Thoracic aorta (tissue), 2 donors: ENCODE data around the gene PRDM16. TPM values are rescaled to one million over a fixed set of nuclear protein-coding genes. Genes with fewer than 3 reads are reported as not detected.

Experiments used
- ATAC-seq: fragments of 150-250 bp; one replicate; pipeline ENCODE4 v1.8.0; 2017; ENCODE audit warnings: low read depth; ENCODE audit not compliant: insufficient number of reproducible peaks, low FRiP score
- DNase-seq: peaks from one replicate; pipeline ENCODE4 v3.0.0-alpha.2; 2020; ENCODE audit warnings: low spot score
- H3K27ac ChIP-seq, 2 donors: fragments of 200-600 bp; sonication (generic); 1 replicate in 1 of 2; 2 replicates in 1 of 2; pipeline ENCODE4 v1.5.1; 2016; ENCODE audit warnings: mild to moderate bottlenecking in 2 of 2, moderate library complexity in 2 of 2
- H3K27me3 ChIP-seq: fragments of 200-600 bp; sonication (generic); replicated peaks from 2 replicates; pipeline ENCODE4 v1.6.0; 2016; ENCODE audit warnings: mild to moderate bottlenecking; ENCODE audit not compliant: insufficient read depth
- H3K36me3 ChIP-seq: fragments of 200-600 bp; sonication (generic); one replicate; pipeline ENCODE4 v1.5.1; 2016
- H3K4me1 ChIP-seq, 2 donors: fragments of 200-600 bp; sonication (generic); 1 replicate in 1 of 2; 2 replicates in 1 of 2; pipeline versions ENCODE4 v1.5.1 to v1.6.0; 2016; ENCODE audit warnings: low read depth in 2 of 2, mild to moderate bottlenecking in 1 of 2; ENCODE audit not compliant: control insufficient read depth in 1 of 2
- H3K4me3 ChIP-seq: fragments of 200-600 bp; sonication (generic); 2 replicates; pipeline ENCODE4 v1.5.1; 2016; ENCODE audit warnings: mild to moderate bottlenecking
- H3K9me3 ChIP-seq: fragments of 200-600 bp; sonication (generic); 2 replicates; pipeline ENCODE4 v1.5.1; 2016
- CTCF ChIP-seq: fragments of 200-600 bp; sonication (generic); IDR thresholded peaks from one replicate; pipeline ENCODE4 v1.5.1; 2019; ENCODE audit warnings: antibody characterized with exemption
- total RNA-seq, 2 donors: library from RNA; depleted of rRNA; stranded (reverse); fragments of >200 nt; gene quantifications; one replicate each; pipeline versions ENCODE4 v1.1.0 to v1.2.3, GENCODE V29; 2016

The PRDM16 gene
- total RNA-seq, 2 donors from 2014 or later, result 68.9 to 85.4 TPM

GRCh38 chr1:3378411-3379208 is 309.6 kb downstream of the PRDM16 start:
- Histone ChIP-seq H3K4me3 (no peak overlapping the region), H3K36me3 (no peaks in the 10 kb centered on the region), H3K9me3 (no peaks in the 10 kb centered on the region), H3K27me3 (no peaks in the 10 kb centered on the region), H3K4me1 (peaks cover 9 to 36% of the 10 kb centered on the region in 2 donors), H3K27ac (peak overlapping the region in 1 of 2 donors; percentile 55)
- DNase-seq (no peak), ATAC-seq (no peak)
- no peak for TF ChIP-seq CTCF

- no peak for TF ChIP-seq CTCF
Observed at GRCh38 chr1:3379934-3380333, 310.9 kb downstream of the PRDM16 start.

GRCh38 chr1:3380469-3380868 is 311.5 kb downstream of the PRDM16 start:
- TF ChIP-seq CTCF, result no peak
- Histone ChIP-seq H3K4me3 (no peak overlapping the region), H3K36me3 (no peaks in the 10 kb centered on the region), H3K27ac (peak overlapping the region; percentile 48 to 65), H3K4me1 (peaks cover 15 to 36% of the 10 kb centered on the region in 2 donors), H3K9me3 (no peaks in the 10 kb centered on the region), H3K27me3 (no peaks in the 10 kb centered on the region)
- DNase-seq (no peak), ATAC-seq (no peak)

More at GRCh38 chr1:3379934-3380333, 310.9 kb downstream of the PRDM16 start:
- H3K27me3 ChIP-seq, result no peaks in the 10 kb centered on the region
- no peaks in the 10 kb centered on the region for H3K36me3 ChIP-seq
- H3K4me3 ChIP-seq, result no peak overlapping the region
- no peak for DNase-seq
- H3K27ac ChIP-seq, result peak overlapping the region; percentile 48 to 65
- peaks cover 13 to 36% of the 10 kb centered on the region in 2 donors for H3K4me1 ChIP-seq
- no peak for ATAC-seq
- H3K9me3 ChIP-seq, result no peaks in the 10 kb centered on the region

GRCh38 chr1:3381901-3382300 is 312.9 kb downstream of the PRDM16 start:
- DNase-seq, result no peak
- no peaks in the 10 kb centered on the region for H3K36me3 ChIP-seq
- no peak overlapping the region for H3K27ac ChIP-seq

More at GRCh38 chr1:3381901-3382300, 312.9 kb downstream of the PRDM16 start:
- no peaks in the 10 kb centered on the region for H3K27me3 ChIP-seq
- no peak for TF ChIP-seq CTCF
- ATAC-seq, result no peak
- no peaks in the 10 kb centered on the region for H3K9me3 ChIP-seq
- H3K4me1 ChIP-seq, result peaks cover 15 to 39% of the 10 kb centered on the region in 2 donors
- no peak overlapping the region for H3K4me3 ChIP-seq
